Astrocyte of the spinal cord (primary cell): ENCODE results near the gene ASIC2.

Experiments used
- DNase-seq: peaks from one replicate; pipeline ENCODE4 v3.0.0; 2011; ENCODE audit warnings: low read depth, low spot score
- H3K4me3 ChIP-seq: 2 replicates; pipeline ENCODE4 v1.5.1; 2011; ENCODE audit warnings: low read depth, mild to moderate bottlenecking, low read length, moderate library complexity
- CTCF ChIP-seq: IDR thresholded peaks from 2 replicates; pipeline ENCODE4 v1.5.1; 2012; ENCODE audit warnings: low read depth, mild to moderate bottlenecking, low read length, inconsistent platforms
- in situ Hi-C: cut with HindIII; loops from 2 replicates; pipeline ENCODE4 v1.10.0; 2017; ENCODE audit warnings: low sequenced_read_pairs

ASIC2 gene

GRCh38 chr17:33280162-33280943 lies 12.7 kb downstream of the ASIC2 start:
- TF ChIP-seq CTCF: no peak
- no peak overlapping the region for H3K4me3 ChIP-seq
- in situ Hi-C loops: no loop called here
- no peak for DNase-seq

- DNase-seq: no peak
- in situ Hi-C loops: no loop called here
- TF ChIP-seq CTCF: no peak
- H3K4me3 ChIP-seq: no peak overlapping the region
These were observed 15.5 kb downstream of the ASIC2 start for GRCh38 chr17:33277436-33278100.

- DNase-seq: no peak
- in situ Hi-C loops: no loop called here
- TF ChIP-seq CTCF: no peak
- H3K4me3 ChIP-seq: no peak overlapping the region
These were observed 19.2 kb downstream of the ASIC2 start for GRCh38 chr17:33273743-33274410.

- no peak for TF ChIP-seq CTCF
- DNase-seq: no peak
- H3K4me3 ChIP-seq: no peak overlapping the region
- in situ Hi-C loops: no loop called here
These were observed 19.8 kb downstream of the ASIC2 start for GRCh38 chr17:33273271-33273670.

- no peak for DNase-seq
- no peak for TF ChIP-seq CTCF
- H3K4me3 ChIP-seq: no peak overlapping the region
- in situ Hi-C loops: no loop called here
These were observed 20.7 kb downstream of the ASIC2 start for GRCh38 chr17:33272438-33272837.

GRCh38 chr17:33269337-33270060 lies 23.6 kb downstream of the ASIC2 start:
- no peak for TF ChIP-seq CTCF
- no peak overlapping the region for H3K4me3 ChIP-seq
- no peak for DNase-seq
- in situ Hi-C loops: no loop called here
